BE2C (cell line): Measurements from ENCODE around the gene KSR1.
"Not testable (repeated sequence)": the region's sequence is repeated elsewhere in the genome, so short reads cannot be mapped to it uniquely, and the experiment has no call there.

ENCODE experiments used
- DNase-seq: peaks from one replicate; pipeline ENCODE4 v3.0.0-alpha.2; 2020
- H3K27me3 ChIP-seq: fragments of 250-450 bp; sonication (Bioruptor Pico); 2 replicates; pipeline ENCODE4 v1.5.1; 2020; ENCODE audit warnings: mild to moderate bottlenecking
- H3K36me3 ChIP-seq: fragments of 250-450 bp; sonication (Bioruptor Pico); 2 replicates; pipeline ENCODE4 v1.5.1; 2020; ENCODE audit warnings: mild to moderate bottlenecking
- H3K4me1 ChIP-seq: fragments of 250-450 bp; sonication (Bioruptor Pico); 2 replicates; pipeline ENCODE4 v1.5.1; 2020
- H3K4me3 ChIP-seq: 2 replicates; pipeline ENCODE4 v1.5.1; 2011; ENCODE audit warnings: low read depth, low read length
- H3K9me3 ChIP-seq: fragments of 250-450 bp; sonication (Bioruptor Pico); 2 replicates; pipeline ENCODE4 v1.5.1; 2020
- TF ChIP-seq, protein P1 (sequence below): IDR thresholded peaks from 2 replicates; pipeline ENCODE4 v1.5.1; 2012; ENCODE audit warnings: mild to moderate bottlenecking, low read depth, low read length

KSR1 gene

DNA sequence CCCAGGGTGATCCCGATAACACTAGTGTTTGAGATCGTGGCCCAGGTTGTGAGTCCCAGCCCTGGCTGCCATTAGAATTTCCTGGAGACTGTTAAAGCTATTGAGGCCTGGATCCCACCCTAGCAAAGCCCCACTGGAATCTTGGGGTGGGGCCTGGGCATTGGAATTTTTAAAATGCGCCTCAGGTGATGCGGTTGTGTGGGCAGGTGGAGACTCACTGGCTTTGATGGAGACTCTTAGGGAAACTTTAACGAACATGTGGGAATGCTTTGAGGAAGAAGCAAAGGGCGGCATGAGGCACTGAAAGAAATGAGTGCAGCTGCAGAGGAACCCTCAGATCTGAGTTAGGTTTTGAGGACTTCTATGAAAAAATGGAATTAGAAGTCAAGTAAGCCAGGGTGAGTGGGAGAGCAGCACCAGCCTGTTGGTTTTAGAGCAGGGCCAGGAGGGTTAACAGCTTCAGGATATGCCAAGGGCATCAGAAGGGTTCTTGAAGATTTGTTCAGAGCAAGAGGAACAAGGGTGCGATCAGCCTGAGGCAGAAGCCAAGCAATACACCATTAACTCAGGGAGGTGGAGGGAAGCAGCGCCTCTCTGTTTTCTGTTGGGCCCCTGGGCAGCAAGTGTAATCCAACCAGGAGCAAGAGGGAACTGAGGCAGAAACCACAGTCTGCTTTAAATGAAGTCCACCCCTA lies 42.5 kb downstream of the KSR1 start:
- H3K9me3 ChIP-seq, result no peaks in the 10 kb centered on the region
- no peaks in the 10 kb centered on the region for H3K4me1 ChIP-seq
- H3K4me3 ChIP-seq, result no peak overlapping the region
- H3K36me3 ChIP-seq, result no peaks in the 10 kb centered on the region
- TF ChIP-seq, protein P1, sequence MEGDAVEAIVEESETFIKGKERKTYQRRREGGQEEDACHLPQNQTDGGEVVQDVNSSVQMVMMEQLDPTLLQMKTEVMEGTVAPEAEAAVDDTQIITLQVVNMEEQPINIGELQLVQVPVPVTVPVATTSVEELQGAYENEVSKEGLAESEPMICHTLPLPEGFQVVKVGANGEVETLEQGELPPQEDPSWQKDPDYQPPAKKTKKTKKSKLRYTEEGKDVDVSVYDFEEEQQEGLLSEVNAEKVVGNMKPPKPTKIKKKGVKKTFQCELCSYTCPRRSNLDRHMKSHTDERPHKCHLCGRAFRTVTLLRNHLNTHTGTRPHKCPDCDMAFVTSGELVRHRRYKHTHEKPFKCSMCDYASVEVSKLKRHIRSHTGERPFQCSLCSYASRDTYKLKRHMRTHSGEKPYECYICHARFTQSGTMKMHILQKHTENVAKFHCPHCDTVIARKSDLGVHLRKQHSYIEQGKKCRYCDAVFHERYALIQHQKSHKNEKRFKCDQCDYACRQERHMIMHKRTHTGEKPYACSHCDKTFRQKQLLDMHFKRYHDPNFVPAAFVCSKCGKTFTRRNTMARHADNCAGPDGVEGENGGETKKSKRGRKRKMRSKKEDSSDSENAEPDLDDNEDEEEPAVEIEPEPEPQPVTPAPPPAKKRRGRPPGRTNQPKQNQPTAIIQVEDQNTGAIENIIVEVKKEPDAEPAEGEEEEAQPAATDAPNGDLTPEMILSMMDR, result no peak
- DNase-seq, result no peak
- no peaks in the 10 kb centered on the region for H3K27me3 ChIP-seq

DNA sequence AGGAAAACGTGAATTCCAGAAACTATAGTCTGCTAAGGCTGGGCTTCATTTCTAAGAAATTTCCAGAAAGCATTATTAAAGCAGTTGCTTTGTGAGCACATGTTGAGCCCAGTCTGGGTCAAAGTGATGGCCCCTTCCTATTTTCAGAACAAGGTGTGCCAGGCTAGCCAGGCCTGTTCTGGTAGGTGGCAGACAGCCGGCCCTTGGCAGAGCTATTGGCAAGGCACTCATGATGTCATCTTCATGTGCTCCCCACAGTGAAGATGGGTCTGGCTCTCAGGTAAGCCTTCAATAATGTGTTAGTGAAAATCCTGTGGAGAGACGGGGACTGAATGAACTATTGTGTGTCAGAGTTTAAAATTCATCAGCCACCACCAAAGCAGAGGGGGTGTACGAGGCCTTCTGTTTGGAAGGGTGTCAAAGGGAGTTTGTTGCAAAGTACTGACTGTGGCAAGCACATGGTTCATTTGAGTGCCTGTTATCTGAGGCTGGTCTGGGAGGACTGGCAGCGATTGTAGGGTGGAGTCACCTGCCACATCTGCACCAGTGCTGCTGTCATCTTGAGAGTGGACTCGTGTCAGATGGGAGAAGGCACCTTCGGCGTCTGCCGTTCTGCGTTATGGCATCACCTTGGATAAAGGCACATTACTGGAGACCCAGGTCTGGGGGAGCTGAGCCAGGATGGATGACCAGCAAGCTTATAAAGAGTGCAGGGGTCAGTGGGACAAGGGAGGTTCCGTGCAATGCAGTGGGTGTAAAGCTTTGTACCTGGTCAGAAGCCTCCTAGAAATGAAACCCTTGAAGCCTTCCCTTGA lies 43.4 kb downstream of the KSR1 start:
- no peak for DNase-seq
- Histone ChIP-seq H3K4me1 (no peaks in the 10 kb centered on the region), H3K9me3 (no peaks in the 10 kb centered on the region), H3K36me3 (no peaks in the 10 kb centered on the region), H3K4me3 (no peak overlapping the region), H3K27me3 (no peaks in the 10 kb centered on the region)
- TF ChIP-seq, protein P1, result no peak

DNA sequence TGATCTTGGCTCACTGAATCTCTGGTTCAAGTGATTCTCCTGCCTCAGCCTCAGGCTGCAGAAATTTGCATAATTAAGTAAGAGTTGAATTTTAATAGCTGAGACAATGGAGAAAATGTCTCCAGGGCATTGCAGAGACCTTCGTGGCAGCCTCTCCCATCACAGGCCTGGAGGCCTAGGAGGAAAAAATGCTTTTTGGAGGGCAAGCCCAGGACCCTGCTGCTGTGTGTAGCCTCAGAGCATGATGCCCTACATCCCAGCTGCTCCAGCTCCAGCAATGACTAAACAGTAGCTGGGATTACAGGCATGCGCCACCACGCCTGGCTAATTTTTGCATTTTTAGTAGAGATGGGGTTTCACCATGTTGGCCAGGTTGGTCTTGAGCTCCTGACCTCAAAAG lies 45.1 kb downstream of the KSR1 start:
- H3K4me1 ChIP-seq, DNase-seq, H3K36me3 ChIP-seq, H3K9me3 ChIP-seq, H3K4me3 ChIP-seq, H3K27me3 ChIP-seq: not testable (repeated sequence)

DNA sequence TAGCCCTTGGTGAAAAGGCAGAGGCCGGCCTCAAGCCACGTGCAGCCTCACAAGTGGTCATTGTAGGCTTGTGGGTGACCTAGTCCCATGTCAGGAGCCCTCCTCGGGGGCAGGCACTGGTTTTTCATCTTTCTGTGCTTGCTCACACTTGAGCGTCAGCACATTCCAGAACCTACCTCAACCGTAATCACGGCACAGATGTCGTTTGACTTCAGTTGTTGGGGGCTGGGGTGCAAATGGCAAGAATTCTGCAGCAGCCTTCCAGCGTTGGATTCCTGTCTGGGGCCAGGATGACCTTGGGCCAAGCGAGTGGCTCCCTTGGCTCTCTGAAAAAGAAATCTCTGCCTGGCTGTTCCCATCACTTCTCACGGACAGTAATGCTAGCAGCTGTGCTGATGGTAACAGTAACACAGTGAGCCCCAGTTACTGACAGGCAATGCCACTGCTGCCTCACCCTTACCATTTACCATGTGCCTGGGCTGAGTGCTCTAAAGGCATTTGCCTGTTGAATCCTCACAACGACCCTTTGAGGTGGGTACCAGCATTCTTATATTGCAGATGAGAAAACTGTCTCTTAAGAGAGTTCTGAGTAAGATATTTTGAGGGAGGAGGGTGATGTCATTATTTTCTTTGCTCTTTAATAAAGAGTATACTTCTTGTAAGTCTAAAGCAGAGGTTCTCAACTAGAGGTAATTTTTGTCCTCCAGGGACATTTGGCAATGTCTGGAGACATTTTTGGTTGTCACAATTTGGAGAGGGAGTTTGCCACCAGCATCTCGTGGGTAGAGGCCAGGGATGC lies 46.5 kb downstream of the KSR1 start:
- Histone ChIP-seq H3K27me3 (no peaks in the 10 kb centered on the region), H3K4me1 (no peaks in the 10 kb centered on the region), H3K9me3 (no peaks in the 10 kb centered on the region), H3K36me3 (no peaks in the 10 kb centered on the region), H3K4me3 (no peak overlapping the region)
- DNase-seq, result no peak
- TF ChIP-seq, protein P1, result no peak

DNA sequence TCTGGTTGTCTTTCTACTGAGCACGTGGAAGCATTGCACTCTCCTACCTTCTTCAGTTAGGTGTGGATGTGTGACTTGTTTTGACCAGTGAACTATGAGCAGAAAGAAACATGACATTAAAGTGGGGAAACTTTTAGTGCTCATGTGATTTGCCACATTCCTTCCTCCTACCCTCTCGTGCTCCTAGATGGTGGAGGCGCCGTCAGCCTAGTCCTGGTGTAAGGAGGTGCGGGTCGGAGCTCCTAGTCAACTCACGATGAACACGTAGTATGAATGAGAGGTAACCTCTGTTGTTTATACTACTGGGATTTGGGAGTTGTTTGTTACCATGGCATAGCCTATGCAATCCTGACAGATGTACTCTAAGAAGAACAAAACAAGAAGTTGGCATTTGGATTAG lies 47.4 kb downstream of the KSR1 start:
- Histone ChIP-seq H3K9me3 (no peaks in the 10 kb centered on the region), H3K27me3 (no peaks in the 10 kb centered on the region), H3K4me1 (no peaks in the 10 kb centered on the region), H3K4me3 (no peak overlapping the region), H3K36me3 (no peaks in the 10 kb centered on the region)
- no peak for DNase-seq
- TF ChIP-seq, protein P1, result no peak

DNA sequence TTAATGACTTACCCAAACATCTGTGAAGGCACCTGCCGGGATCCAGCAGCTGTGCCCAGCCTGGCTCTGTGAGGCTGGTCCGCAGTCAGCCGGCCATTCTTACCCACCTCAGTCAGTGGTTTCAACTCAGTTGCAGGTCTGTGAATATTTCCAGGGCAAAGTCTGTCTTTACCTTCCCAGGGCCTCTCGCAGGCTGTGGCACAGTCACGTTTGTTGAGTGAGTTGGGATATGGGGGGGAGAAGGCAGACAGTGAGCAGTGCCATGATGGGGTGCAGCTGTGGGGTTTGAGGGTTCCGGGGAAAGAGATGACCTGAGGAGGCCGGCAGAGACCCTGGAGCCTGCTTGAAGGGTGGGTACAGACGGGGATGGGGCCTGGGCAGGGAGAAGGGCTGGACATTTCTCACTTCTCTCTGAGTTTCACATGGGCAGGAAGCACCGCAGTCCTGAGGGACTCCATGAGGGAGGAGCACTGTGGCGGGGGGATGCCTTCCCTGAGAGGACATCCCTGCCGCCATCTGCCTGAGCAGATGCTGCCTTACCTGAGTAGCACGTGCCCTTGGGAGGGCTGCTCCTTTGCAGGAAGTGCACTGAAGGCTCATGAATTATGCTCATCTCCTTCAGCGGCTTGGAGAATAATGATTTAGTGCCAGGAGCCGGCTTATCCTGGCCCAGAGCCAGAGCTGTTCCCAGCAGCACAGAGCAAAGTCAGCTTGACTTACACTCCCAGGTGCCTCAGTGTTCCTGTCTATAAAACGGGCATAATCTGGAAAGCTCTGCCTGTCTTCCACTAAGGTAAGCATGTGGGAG lies 48.1 kb downstream of the KSR1 start:
- no peak for DNase-seq

More for the DNA sequence above, 48.1 kb downstream of the KSR1 start:
- Histone ChIP-seq H3K4me3 (no peak overlapping the region), H3K27me3 (no peaks in the 10 kb centered on the region), H3K9me3 (no peaks in the 10 kb centered on the region), H3K4me1 (no peaks in the 10 kb centered on the region), H3K36me3 (no peaks in the 10 kb centered on the region)
- TF ChIP-seq, protein P1, result no peak
